Eye (tissue), 1 donor: ENCODE data around the gene PLPPR3.

Experiments
- DNase-seq: peaks from one replicate; pipeline ENCODE4 v3.0.0-alpha.2; 2015

PLPPR3 gene, protein sequence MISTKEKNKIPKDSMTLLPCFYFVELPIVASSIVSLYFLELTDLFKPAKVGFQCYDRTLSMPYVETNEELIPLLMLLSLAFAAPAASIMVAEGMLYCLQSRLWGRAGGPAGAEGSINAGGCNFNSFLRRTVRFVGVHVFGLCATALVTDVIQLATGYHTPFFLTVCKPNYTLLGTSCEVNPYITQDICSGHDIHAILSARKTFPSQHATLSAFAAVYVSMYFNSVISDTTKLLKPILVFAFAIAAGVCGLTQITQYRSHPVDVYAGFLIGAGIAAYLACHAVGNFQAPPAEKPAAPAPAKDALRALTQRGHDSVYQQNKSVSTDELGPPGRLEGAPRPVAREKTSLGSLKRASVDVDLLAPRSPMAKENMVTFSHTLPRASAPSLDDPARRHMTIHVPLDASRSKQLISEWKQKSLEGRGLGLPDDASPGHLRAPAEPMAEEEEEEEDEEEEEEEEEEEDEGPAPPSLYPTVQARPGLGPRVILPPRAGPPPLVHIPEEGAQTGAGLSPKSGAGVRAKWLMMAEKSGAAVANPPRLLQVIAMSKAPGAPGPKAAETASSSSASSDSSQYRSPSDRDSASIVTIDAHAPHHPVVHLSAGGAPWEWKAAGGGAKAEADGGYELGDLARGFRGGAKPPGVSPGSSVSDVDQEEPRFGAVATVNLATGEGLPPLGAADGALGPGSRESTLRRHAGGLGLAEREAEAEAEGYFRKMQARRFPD

GRCh38 chr19:821825-822503 is at the start of gene PLPPR3:
Gene PLPPR3, minus strand, starts transcription at chr19:821955. Its CDS starts 396 bp downstream, at chr19:821559.
- DNase-seq: peak; percentile 89

- DNase-seq: no peak
These were observed 49.2 kb upstream of the PLPPR3 start for GRCh38 chr19:870963-871401.

GRCh38 chr19:870314-870713 is 48.6 kb upstream of the PLPPR3 start:
- no peak for DNase-seq

- no peak for DNase-seq
These were observed 47.8 kb upstream of the PLPPR3 start for GRCh38 chr19:869245-870177.

- DNase-seq: no peak
These were observed 46.9 kb upstream of the PLPPR3 start for GRCh38 chr19:868458-869244.

- no peak for DNase-seq
These were observed 46.2 kb upstream of the PLPPR3 start for GRCh38 chr19:867855-868457.

DNA sequence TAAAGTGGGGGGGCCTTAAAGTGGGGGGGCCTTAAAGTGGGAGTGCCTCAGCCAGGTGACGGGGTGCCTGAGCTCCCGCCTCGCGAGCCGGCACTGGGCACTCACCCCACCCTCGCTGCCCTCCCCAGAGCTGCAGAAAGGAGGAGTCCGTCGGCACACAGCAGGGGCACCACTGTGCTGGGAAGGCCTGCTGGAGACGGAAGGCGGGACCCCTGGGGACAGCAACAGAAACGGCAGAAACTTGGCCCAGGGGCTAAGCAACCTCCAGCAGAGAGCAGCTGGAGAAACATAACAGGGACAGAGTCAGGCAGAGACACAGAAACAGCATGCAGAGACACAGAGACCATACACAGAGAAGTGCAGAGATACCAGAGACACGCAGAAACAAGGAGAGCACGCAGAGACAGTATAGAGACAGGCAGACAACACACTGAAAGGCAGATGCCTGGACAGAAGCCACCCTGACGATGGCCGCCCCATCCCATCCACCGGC is 45.6 kb upstream of the PLPPR3 start:
- peak; percentile 33 for DNase-seq

- DNase-seq: no peak
These were observed 45.1 kb upstream of the PLPPR3 start for GRCh38 chr19:866769-867300.

- no peak for DNase-seq
These were observed 41.5 kb upstream of the PLPPR3 start for GRCh38 chr19:863315-863620.

- DNase-seq: peak; percentile 79
These were observed 41.0 kb upstream of the PLPPR3 start for GRCh38 chr19:862581-863314.

GRCh38 chr19:861756-862580 is 40.2 kb upstream of the PLPPR3 start:
- DNase-seq: peak; percentile 34

GRCh38 chr19:861141-861755 is 39.5 kb upstream of the PLPPR3 start:
- no peak for DNase-seq

GRCh38 chr19:858868-859843 is 37.4 kb upstream of the PLPPR3 start, which contains the start of gene CFD:
Gene CFD, plus strand, starts transcription at chr19:859664. Its CDS starts 26 bp downstream, at chr19:859690.
- no peak for DNase-seq

- no peak for DNase-seq
These were observed 36.5 kb upstream of the PLPPR3 start for GRCh38 chr19:858284-858683.

DNA sequence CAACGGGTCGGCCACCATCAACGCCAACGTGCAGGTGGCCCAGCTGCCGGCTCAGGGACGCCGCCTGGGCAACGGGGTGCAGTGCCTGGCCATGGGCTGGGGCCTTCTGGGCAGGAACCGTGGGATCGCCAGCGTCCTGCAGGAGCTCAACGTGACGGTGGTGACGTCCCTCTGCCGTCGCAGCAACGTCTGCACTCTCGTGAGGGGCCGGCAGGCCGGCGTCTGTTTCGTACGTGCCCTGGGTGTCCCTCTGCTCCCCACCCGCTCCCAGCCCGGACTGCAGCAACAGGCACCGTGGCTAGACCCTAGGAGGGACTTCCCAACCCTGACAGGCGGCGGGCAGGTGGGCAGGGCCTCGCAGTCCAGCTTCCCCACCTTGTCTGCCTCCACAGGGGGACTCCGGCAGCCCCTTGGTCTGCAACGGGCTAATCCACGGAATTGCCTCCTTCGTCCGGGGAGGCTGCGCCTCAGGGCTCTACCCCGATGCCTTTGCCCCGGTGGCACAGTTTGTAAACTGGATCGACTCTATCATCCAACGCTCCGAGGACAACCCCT is 33.9 kb upstream of the PLPPR3 start:
- DNase-seq: no peak

DNA sequence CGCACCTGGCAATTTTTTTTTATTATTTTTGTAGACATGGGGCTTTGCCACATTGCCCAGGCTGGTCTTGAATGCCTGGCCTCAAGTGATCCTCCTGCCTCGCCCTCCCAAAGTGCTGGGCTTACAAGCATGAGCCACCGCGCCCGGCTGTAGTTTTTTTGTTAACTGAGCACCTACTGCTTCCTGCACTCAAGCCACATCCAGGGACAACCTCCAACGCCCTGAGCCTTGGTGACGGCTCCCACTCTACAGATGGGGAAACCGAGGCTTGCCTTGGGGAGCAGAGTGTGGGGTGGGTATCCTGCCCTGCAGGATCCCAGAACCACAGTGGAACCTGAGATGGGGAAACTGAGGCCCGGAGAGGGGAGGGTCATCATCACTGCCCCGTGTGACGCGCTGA is 33.4 kb upstream of the PLPPR3 start:
- no peak for DNase-seq

DNA sequence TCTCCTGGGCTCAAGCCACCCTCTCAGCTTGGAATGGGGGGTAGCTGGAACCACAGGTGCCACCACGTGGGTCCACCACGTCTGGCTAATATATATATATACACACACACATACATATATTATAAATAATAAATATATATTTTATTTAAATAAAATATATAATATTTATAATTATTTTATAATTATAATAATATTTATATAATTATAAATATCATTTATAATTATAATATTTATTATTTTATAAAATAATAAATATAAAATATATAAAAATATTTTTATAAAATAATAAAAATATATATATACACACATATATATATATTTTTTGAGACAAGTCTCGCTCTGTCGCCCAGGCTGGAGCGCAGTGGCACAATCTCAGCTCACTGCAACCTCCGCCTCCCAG is 32.8 kb upstream of the PLPPR3 start:
- DNase-seq: no peak
